Measurements from ENCODE around the gene MIF4GD. TPM values are rescaled to one million over a fixed set of nuclear protein-coding genes. Genes with fewer than 3 reads are reported as not detected.
"Not testable (repeated sequence)": the region's sequence is repeated elsewhere in the genome, so short reads cannot be mapped to it uniquely, and the experiment has no call there.

The MIF4GD gene
- total and polyA plus RNA-seq, 9 of the 15 experiments (the other 6 are each of a cell fraction or from before 2014, with no cell fraction given) = 11.8 to 63.8 (median 28.1) TPM

- H2AFZ ChIP-seq (ENCODE audit: low read depth, low read length); H3K9me1 ChIP-seq (ENCODE audit: control insufficient read depth, insufficient read depth, low read length); H3K4me1 ChIP-seq (replicated peaks in 1 of 2; ENCODE audit: control insufficient read depth in 2 of 2, insufficient read depth in 2 of 2, low read length in 2 of 2); H3K9ac ChIP-seq (ENCODE audit: insufficient read depth in 1 of 2, low read depth in 2 of 2, low read length in 2 of 2); BruUV-seq (replicated peaks); H3K9me3 ChIP-seq (replicated peaks; ENCODE audit: control insufficient read depth, insufficient read depth, low read depth, low read length); FAIRE-seq; H3K4me3 ChIP-seq; CTCF ChIA-PET (ENCODE audit: low intra/inter-chr PET ratio); H3K27ac ChIP-seq (ENCODE audit: extremely low read depth, low read depth, low read length); DNase-seq (ENCODE audit: extremely low read depth in 1 of 4, low spot score in 3 of 4); H3K79me2 ChIP-seq (ENCODE audit: control insufficient read depth, insufficient read depth, low read length); in situ Hi-C loops (cut with MboI); H3K4me2 ChIP-seq (ENCODE audit: insufficient read depth, low read length); ATAC-seq; H3K27me3 ChIP-seq (ENCODE audit: control insufficient read depth in 2 of 2, insufficient read depth in 2 of 2, low read length in 2 of 2); H4K20me1 ChIP-seq (replicated peaks; ENCODE audit: control insufficient read depth, insufficient read depth, low read length); TF ChIP-seq ATF3 (CRISPR knock-in tag; conservative IDR thresholded peaks at IDR 0.05): not testable (repeated sequence)
- intact Hi-C loops (cut with micrococcal nuclease) = loop anchor here (10.0 kb wide), 1 partner anchor 245 kb away; the partner anchor contains the start of gene LLGL2
- POLR2A ChIA-PET = interaction anchor here (1.2 to 1.8 kb wide), 2 partner anchors 9 kb away, joined by 8 to 9 read pairs; partner anchors contain the start of genes MIF4GD and SLC25A19
- H3K36me3 ChIP-seq (ENCODE audit: control insufficient read depth, insufficient read depth, low read length) = peaks cover 67% of the 10 kb centered on the region
- WGBS (ENCODE audit: insufficient coverage, low coverage, missing lambda C conversion rate) = 88% methylated on average over 4 of the region's 4 CpGs
- TF ChIP-seq EGR1 (conservative IDR thresholded peaks at IDR 0.05) (peak; percentile 57), ATF3 (IDR thresholded peaks at IDR 0.05) (peak; percentile 42)
These were observed 9.2 kb upstream of the MIF4GD start for GRCh38 chr17:75280189-75280588.

- H3K9me3 ChIP-seq (replicated peaks; ENCODE audit: control insufficient read depth, insufficient read depth, low read depth, low read length) = no peaks in the 10 kb centered on the region
- CTCF ChIA-PET (ENCODE audit: low intra/inter-chr PET ratio) = no interaction called here
- POLR2A ChIA-PET = interaction anchor here (0.6 to 1.5 kb wide), 4 partner anchors 9 to 178 kb away, joined by 3 to 6 read pairs (median 4); partner anchors contain the start of gene SLC25A19
- H3K79me2 ChIP-seq (ENCODE audit: control insufficient read depth, insufficient read depth, low read length) = peaks cover 8% of the 10 kb centered on the region; the same call in 2 of the 3 replicates
- no peaks in the 10 kb centered on the region for H4K20me1 ChIP-seq (replicated peaks; ENCODE audit: control insufficient read depth, insufficient read depth, low read length)
- H2AFZ ChIP-seq (ENCODE audit: low read depth, low read length) = no peak overlapping the region
- 98% methylated on average over 3 of the region's 6 CpGs for WGBS (ENCODE audit: insufficient coverage, low coverage, missing lambda C conversion rate)
- FAIRE-seq = no peak
- no peak for ATAC-seq
- H3K4me1 ChIP-seq (replicated peaks in 1 of 2; ENCODE audit: control insufficient read depth in 2 of 2, insufficient read depth in 2 of 2, low read length in 2 of 2) = peaks cover 3 to 6% of the 10 kb centered on the region in 2 experiments; a peak in 3 of 5 replicates
- peaks cover 74% of the 10 kb centered on the region for H3K36me3 ChIP-seq (ENCODE audit: control insufficient read depth, insufficient read depth, low read length)
- no TSS peak for BruUV-seq (replicated peaks)
- intact Hi-C loops (cut with micrococcal nuclease) = no loop called here
- peak in 2 of 4 experiments; percentile 18 to 25 for DNase-seq (ENCODE audit: extremely low read depth in 1 of 4, low spot score in 3 of 4)
- H3K9ac ChIP-seq (ENCODE audit: insufficient read depth in 1 of 2, low read depth in 2 of 2, low read length in 2 of 2) = no peak overlapping the region
- in situ Hi-C loops (cut with MboI) = no loop called here
- no peaks in the 10 kb centered on the region for H3K27me3 ChIP-seq (ENCODE audit: control insufficient read depth in 2 of 2, insufficient read depth in 2 of 2, low read length in 2 of 2)
- H3K9me1 ChIP-seq (ENCODE audit: control insufficient read depth, insufficient read depth, low read length) = no peaks in the 10 kb centered on the region
- no peak overlapping the region for H3K27ac ChIP-seq (ENCODE audit: extremely low read depth, low read depth, low read length)
- no peak overlapping the region for H3K4me2 ChIP-seq (ENCODE audit: insufficient read depth, low read length)
- no peak overlapping the region for H3K4me3 ChIP-seq
- TF ChIP-seq TAL1 (IDR thresholded peaks at IDR 0.05) = no peak
- TF ChIP-seq ZNF134 (CRISPR knock-in tag; conservative IDR thresholded peaks at IDR 0.05) = no peak
- TF ChIP-seq NEUROD1 (IDR thresholded peaks at IDR 0.05; ENCODE audit: borderline replicate concordance, low read depth, low read length, partially characterized antibody) = no peak
- no peak for TF ChIP-seq MCM5 (IDR thresholded peaks at IDR 0.05; ENCODE audit: low read depth)
- TF ChIP-seq EP400 (IDR thresholded peaks at IDR 0.05) = no peak
- no peak for TF ChIP-seq FOS (IDR thresholded peaks at IDR 0.05; ENCODE audit: extremely low read depth, insufficient read length)
- TF ChIP-seq CBX8 (IDR thresholded peaks at IDR 0.05; ENCODE audit: borderline replicate concordance, extremely low read depth, low read depth, low read length, poor library complexity, severe bottlenecking) = no peak
- no peak for TF ChIP-seq STAT5B (CRISPR knock-in tag; IDR thresholded peaks at IDR 0.05)
- TF ChIP-seq FOXA1 (IDR thresholded peaks at IDR 0.05; ENCODE audit: borderline replicate concordance) = no peak
- TF ChIP-seq ZNF551 (CRISPR knock-in tag; IDR thresholded peaks at IDR 0.05) = no peak
- no peak for TF ChIP-seq ZNF584 (CRISPR knock-in tag; IDR thresholded peaks at IDR 0.05; ENCODE audit: low read depth)
- TF ChIP-seq KDM5B (IDR thresholded peaks at IDR 0.05; ENCODE audit: insufficient replicate concordance, low read depth, low read length) = no peak
These were observed 6.6 kb upstream of the MIF4GD start for GRCh38 chr17:75277664-75278071.

Data from K562 (cell line).